ENCODE results near the gene ZBP1.

The ZBP1 gene

GRCh38 chr20:57619051-57619831 is 985 bp downstream of the ZBP1 start:
- H3K36me3 Mint-ChIP-seq (ENCODE audit: low read depth): peaks cover 4% of the 10 kb centered on the region
- no peaks in the 10 kb centered on the region for H3K27me3 Mint-ChIP-seq
- no peaks in the 10 kb centered on the region for H3K9me3 Mint-ChIP-seq
- H3K27ac Mint-ChIP-seq: peak overlapping the region; percentile 90
- peak overlapping the region; percentile 75 for H3K4me3 Mint-ChIP-seq
- H3K4me1 Mint-ChIP-seq (ENCODE audit: low read depth): peaks cover 60% of the 10 kb centered on the region

- peak overlapping the region; percentile 75 for H3K4me3 Mint-ChIP-seq
- H3K27me3 Mint-ChIP-seq: no peaks in the 10 kb centered on the region
- H3K27ac Mint-ChIP-seq: peak overlapping the region; percentile 90
- H3K4me1 Mint-ChIP-seq (ENCODE audit: low read depth): peaks cover 60% of the 10 kb centered on the region
- peaks cover 5% of the 10 kb centered on the region for H3K36me3 Mint-ChIP-seq (ENCODE audit: low read depth)
- H3K9me3 Mint-ChIP-seq: no peaks in the 10 kb centered on the region
These were observed 1.5 kb downstream of the ZBP1 start for GRCh38 chr20:57618764-57619050.

DNA sequence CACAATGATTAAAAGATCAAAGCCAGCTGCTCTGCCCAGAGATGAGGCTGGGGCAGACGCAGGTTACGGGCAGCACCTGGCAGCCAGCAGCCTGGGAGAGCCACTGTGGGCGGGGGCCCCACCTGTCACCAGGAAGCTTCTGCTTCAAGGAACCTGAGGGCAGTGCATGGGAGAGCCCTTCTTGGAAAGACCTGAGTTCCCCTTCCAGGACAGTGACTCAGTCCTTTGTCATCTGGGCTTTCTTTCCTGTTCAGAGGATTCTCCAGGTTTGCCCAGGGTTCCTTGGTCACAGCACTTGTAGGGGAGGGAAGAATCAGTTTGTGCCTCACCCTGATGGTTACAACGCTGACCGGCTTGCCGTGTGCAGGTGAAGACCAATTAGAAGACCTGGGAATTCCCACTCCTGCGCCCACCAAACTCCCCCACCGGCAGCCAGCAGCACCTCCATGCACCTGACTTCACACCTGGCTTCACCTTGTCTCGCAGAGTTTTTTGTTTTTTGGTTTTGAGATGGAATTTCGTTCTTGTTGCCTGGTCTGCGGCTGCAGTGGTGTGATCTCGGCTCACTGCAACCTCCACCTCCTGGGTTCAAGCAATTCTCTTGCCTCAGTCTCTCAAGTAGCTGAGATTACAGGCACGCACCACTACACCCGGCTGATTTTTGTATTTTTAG is 2.0 kb downstream of the ZBP1 start:
- H3K27me3 Mint-ChIP-seq: no peaks in the 10 kb centered on the region
- peaks cover 6% of the 10 kb centered on the region for H3K36me3 Mint-ChIP-seq (ENCODE audit: low read depth)
- no peaks in the 10 kb centered on the region for H3K9me3 Mint-ChIP-seq
- peaks cover 60% of the 10 kb centered on the region for H3K4me1 Mint-ChIP-seq (ENCODE audit: low read depth)
- H3K27ac Mint-ChIP-seq: peak overlapping the region; percentile 90
- peak overlapping the region; percentile 75 for H3K4me3 Mint-ChIP-seq

GRCh38 chr20:57617079-57617795 is 3.0 kb downstream of the ZBP1 start:
- Mint-ChIP-seq H3K9me3 (no peaks in the 10 kb centered on the region), H3K36me3 (ENCODE audit: low read depth) (peaks cover 12% of the 10 kb centered on the region), H3K4me1 (ENCODE audit: low read depth) (peaks cover 54% of the 10 kb centered on the region), H3K27ac (no peak overlapping the region), H3K4me3 (no peak overlapping the region), H3K27me3 (no peaks in the 10 kb centered on the region)

- Mint-ChIP-seq H3K4me3 (no peak overlapping the region), H3K27me3 (no peaks in the 10 kb centered on the region)
These were observed 3.9 kb downstream of the ZBP1 start for GRCh38 chr20:57616143-57616951.

GRCh38 chr20:57615445-57615811 is 4.8 kb downstream of the ZBP1 start:
- H3K9me3 Mint-ChIP-seq: no peaks in the 10 kb centered on the region
- no peak overlapping the region for H3K27ac Mint-ChIP-seq
- H3K36me3 Mint-ChIP-seq (ENCODE audit: low read depth): peaks cover 12% of the 10 kb centered on the region
- no peak overlapping the region for H3K4me3 Mint-ChIP-seq
- peaks cover 38% of the 10 kb centered on the region for H3K4me1 Mint-ChIP-seq (ENCODE audit: low read depth)
- H3K27me3 Mint-ChIP-seq: no peaks in the 10 kb centered on the region

More at GRCh38 chr20:57616143-57616951, 3.9 kb downstream of the ZBP1 start:
- Mint-ChIP-seq H3K27ac (no peak overlapping the region), H3K36me3 (ENCODE audit: low read depth) (peaks cover 12% of the 10 kb centered on the region), H3K4me1 (ENCODE audit: low read depth) (peaks cover 47% of the 10 kb centered on the region), H3K9me3 (no peaks in the 10 kb centered on the region)

DNA sequence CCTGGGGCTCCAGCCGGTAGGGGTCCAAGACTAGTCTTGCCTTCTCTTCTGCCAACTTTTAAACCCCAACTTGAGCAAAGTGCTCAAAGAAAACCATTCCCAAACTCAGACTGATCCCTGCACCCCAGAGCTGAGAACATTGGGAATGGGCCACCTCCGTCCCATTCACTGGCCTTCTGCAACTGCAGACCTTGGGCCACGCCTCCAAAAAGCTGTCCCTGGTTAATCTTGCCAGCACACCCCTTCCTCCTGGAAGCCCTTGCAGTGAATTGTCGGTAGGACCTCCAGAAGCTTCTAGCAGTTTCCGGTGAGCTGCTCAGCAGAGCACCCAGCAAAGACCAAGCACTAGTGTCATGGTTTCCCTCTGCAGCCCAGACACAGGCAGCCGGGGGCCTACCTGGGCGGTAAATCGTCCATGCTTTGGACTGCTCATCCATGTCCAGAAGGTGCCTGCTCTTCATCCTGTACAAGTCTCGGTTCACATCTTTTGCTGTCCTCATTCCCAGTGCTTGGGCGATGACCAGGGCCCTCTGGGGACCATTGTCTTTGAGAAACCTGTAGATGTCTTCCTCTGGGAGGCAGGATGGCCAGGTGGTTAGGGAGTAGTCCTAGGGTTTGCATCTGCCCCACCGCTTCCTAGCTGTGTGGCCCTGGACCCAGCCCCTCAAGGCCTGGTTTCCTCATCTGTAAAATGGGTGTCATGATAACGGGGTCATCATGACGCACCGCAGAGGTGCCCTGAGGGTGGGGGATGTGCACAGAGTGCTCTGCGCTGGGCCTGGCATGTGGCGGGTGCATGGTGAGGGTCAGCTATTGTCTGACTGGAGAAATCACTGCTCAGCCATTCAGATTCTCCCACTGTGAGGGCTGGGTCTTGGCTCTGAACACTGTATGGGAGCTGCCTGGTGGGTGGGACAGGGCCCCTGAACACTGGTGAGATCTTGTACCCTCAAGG is 5.5 kb downstream of the ZBP1 start:
- H3K4me3 Mint-ChIP-seq: no peak overlapping the region
- no peaks in the 10 kb centered on the region for H3K9me3 Mint-ChIP-seq
- peaks cover 12% of the 10 kb centered on the region for H3K36me3 Mint-ChIP-seq (ENCODE audit: low read depth)
- H3K27ac Mint-ChIP-seq: no peak overlapping the region
- peaks cover 31% of the 10 kb centered on the region for H3K4me1 Mint-ChIP-seq (ENCODE audit: low read depth)
- no peaks in the 10 kb centered on the region for H3K27me3 Mint-ChIP-seq

DNA sequence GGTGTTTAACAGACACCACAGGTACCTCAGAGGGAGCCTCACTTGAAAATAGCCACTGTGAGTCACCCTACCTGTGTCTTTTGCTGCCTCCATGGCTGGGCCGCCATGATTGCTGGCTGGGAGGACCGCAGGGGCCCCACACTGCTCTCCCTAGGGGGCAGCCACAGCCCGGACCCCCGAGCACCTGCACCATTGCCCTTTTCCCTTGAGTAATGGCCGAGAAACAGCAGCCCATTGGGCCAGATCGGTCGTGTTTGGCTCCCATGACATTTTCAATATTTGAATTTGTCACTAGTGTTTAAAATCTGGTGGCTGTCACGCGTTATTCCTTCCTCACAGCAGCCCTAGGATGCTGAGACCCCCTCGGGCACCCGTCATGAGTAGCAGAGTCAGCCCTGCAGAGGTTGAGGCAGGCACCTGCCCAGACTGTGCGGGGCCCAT is 6.7 kb downstream of the ZBP1 start:
- H3K27ac Mint-ChIP-seq: no peak overlapping the region
- H3K36me3 Mint-ChIP-seq (ENCODE audit: low read depth): peaks cover 12% of the 10 kb centered on the region
- no peaks in the 10 kb centered on the region for H3K9me3 Mint-ChIP-seq
- H3K27me3 Mint-ChIP-seq: no peaks in the 10 kb centered on the region
- peaks cover 18% of the 10 kb centered on the region for H3K4me1 Mint-ChIP-seq (ENCODE audit: low read depth)
- no peak overlapping the region for H3K4me3 Mint-ChIP-seq

DNA sequence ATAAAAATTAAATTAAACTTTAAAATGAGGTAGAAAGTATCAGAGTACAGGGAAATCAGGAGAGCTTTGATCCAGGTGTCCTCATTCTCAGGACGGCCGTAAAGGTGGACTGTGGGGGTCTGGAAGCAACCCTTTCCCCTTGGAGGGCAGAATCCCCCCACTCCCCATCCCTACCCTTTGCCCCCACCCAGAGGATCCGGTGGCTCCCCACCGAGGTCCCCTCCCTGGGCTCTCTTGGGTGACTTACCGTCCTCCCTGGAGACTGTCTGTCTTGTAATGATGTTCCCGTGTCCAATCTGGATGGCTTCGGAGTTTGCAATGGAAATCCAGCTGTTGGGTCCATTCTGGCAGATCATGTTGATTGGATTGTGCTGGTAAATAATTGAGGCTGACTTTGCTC is 7.3 kb downstream of the ZBP1 start:
- peaks cover 14% of the 10 kb centered on the region for H3K36me3 Mint-ChIP-seq (ENCODE audit: low read depth)
- H3K27me3 Mint-ChIP-seq: no peaks in the 10 kb centered on the region
- peaks cover 12% of the 10 kb centered on the region for H3K4me1 Mint-ChIP-seq (ENCODE audit: low read depth)

GRCh38 chr20:57612436-57612835 is 7.8 kb downstream of the ZBP1 start:
- H3K36me3 Mint-ChIP-seq (ENCODE audit: low read depth): peaks cover 17% of the 10 kb centered on the region
- H3K9me3 Mint-ChIP-seq: no peaks in the 10 kb centered on the region
- no peaks in the 10 kb centered on the region for H3K27me3 Mint-ChIP-seq
- H3K27ac Mint-ChIP-seq: no peak overlapping the region
- H3K4me1 Mint-ChIP-seq (ENCODE audit: low read depth): peaks cover 8% of the 10 kb centered on the region
- H3K4me3 Mint-ChIP-seq: no peak overlapping the region

More for the DNA sequence above, 7.3 kb downstream of the ZBP1 start:
- Mint-ChIP-seq H3K9me3 (no peaks in the 10 kb centered on the region), H3K27ac (no peak overlapping the region), H3K4me3 (no peak overlapping the region)

- Mint-ChIP-seq H3K4me1 (ENCODE audit: low read depth) (peaks cover under 1% of the 10 kb centered on the region), H3K9me3 (no peaks in the 10 kb centered on the region), H3K27ac (no peak overlapping the region), H3K27me3 (no peaks in the 10 kb centered on the region), H3K36me3 (ENCODE audit: low read depth) (peaks cover 17% of the 10 kb centered on the region), H3K4me3 (no peak overlapping the region)
These were observed 8.5 kb downstream of the ZBP1 start for GRCh38 chr20:57611586-57612311.

- no peak overlapping the region for H3K27ac Mint-ChIP-seq
- H3K27me3 Mint-ChIP-seq: no peaks in the 10 kb centered on the region
These were observed 9.8 kb downstream of the ZBP1 start for GRCh38 chr20:57610261-57610952.

GRCh38 chr20:57609842-57610167 is 10.4 kb downstream of the ZBP1 start:
- H3K4me1 Mint-ChIP-seq (ENCODE audit: low read depth): peaks cover 13% of the 10 kb centered on the region
- no peak overlapping the region for H3K27ac Mint-ChIP-seq
- H3K27me3 Mint-ChIP-seq: no peaks in the 10 kb centered on the region
- no peak overlapping the region for H3K4me3 Mint-ChIP-seq
- H3K9me3 Mint-ChIP-seq: no peaks in the 10 kb centered on the region
- H3K36me3 Mint-ChIP-seq (ENCODE audit: low read depth): peaks cover 17% of the 10 kb centered on the region

More at GRCh38 chr20:57610261-57610952, 9.8 kb downstream of the ZBP1 start:
- no peaks in the 10 kb centered on the region for H3K9me3 Mint-ChIP-seq
- H3K4me3 Mint-ChIP-seq: no peak overlapping the region
- H3K36me3 Mint-ChIP-seq (ENCODE audit: low read depth): peaks cover 17% of the 10 kb centered on the region
- H3K4me1 Mint-ChIP-seq (ENCODE audit: low read depth): peaks cover 7% of the 10 kb centered on the region
